ENCODE results near the gene SMURF1. TPM values are rescaled to one million over a fixed set of nuclear protein-coding genes. Genes with fewer than 3 reads are reported as not detected.

Gene SMURF1
- total RNA-seq, 4 donors from 2014 or later = 26.8 to 44.7 (median 31.5) TPM

DNA sequence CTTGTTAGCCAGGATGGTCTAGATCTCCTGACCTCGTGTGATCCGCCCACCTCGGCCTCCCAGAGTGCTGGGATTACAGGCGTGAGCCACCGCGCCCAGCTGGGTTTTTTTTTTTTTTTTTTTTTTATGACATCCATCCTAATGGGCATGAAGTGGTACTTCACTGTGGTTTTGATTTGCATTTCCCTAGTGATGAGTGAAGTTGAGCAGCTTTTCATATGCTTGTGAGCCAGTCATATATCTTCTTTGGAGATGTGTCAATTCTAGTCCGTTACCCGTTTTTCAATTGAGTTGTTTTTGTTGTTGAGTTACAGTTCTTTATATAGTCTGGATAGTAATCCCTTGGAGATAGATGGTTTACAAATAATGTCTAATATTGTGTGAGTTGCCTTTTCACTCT lies 127.7 kb downstream of the SMURF1 start:
- intact Hi-C loops (cut with DNase I; ENCODE audit: low total_unique reads) = no loop called here
- 96% methylated on average over 8 of the region's 8 CpGs for WGBS, 2 donors
- TF ChIP-seq POLR2A (IDR thresholded peaks at IDR 0.05) = no peak
- TF ChIP-seq, protein P1, sequence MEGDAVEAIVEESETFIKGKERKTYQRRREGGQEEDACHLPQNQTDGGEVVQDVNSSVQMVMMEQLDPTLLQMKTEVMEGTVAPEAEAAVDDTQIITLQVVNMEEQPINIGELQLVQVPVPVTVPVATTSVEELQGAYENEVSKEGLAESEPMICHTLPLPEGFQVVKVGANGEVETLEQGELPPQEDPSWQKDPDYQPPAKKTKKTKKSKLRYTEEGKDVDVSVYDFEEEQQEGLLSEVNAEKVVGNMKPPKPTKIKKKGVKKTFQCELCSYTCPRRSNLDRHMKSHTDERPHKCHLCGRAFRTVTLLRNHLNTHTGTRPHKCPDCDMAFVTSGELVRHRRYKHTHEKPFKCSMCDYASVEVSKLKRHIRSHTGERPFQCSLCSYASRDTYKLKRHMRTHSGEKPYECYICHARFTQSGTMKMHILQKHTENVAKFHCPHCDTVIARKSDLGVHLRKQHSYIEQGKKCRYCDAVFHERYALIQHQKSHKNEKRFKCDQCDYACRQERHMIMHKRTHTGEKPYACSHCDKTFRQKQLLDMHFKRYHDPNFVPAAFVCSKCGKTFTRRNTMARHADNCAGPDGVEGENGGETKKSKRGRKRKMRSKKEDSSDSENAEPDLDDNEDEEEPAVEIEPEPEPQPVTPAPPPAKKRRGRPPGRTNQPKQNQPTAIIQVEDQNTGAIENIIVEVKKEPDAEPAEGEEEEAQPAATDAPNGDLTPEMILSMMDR (IDR thresholded peaks at IDR 0.05) = no peak

DNA sequence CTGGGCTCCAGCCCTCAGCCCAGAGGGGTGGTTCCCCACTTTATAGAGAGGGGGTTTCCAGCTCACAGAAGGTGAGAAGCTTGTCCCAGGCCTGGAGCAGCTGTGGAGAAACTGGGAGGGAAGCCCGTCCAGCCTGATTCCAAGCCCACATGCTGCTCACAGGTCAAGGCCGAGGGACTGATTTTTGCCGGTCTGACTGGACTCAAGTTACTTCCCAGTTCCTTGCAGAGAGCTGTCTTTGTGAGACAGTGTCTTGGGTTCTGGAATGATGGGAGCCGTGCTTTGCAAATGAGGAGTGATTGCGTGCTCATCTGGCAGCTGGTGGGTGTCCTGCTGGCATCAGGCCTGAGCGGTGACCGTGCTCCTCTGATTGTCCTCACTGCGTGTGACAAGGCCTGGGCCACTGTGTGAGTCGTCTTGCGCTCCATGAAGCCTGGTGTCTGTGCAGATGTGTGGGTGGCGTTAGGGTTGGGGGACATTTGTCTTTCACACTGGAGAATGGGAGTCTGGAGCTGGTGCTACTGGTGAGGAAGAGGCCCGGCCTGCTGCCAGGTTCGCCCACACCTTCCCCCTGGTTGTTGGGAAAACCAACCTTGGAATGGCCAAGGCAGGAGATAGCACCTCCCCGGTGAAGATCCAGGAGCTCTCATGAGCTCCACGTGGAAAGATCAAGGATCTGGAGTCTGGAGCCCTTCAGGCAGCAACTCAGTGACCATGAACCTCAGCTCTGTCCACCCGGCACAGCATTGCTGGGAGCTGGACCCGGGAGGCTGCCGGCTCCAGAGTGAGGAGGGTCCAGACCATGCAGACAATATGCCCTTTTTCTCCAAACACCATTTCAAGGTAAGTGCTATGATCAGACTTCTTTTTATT lies 129.6 kb downstream of the SMURF1 start:
- peak in 1 of 2 donors; percentile 80 for DNase-seq (ENCODE audit: low spot score in 2 of 2)
- 94% methylated on average over 18 of the region's 18 CpGs for WGBS, 2 donors
- intact Hi-C loops (cut with DNase I; ENCODE audit: low total_unique reads) = no loop called here
- TF ChIP-seq POLR2A (IDR thresholded peaks at IDR 0.05) = no peak
- TF ChIP-seq, protein P1 (IDR thresholded peaks at IDR 0.05) = no peak
- no peak overlapping the region for H3K4me3 ChIP-seq (ENCODE audit: low read depth, poor library complexity, severe bottlenecking)

More for the DNA sequence above, 127.7 kb downstream of the SMURF1 start:
- H3K4me3 ChIP-seq (ENCODE audit: low read depth, poor library complexity, severe bottlenecking) = no peak overlapping the region
- no peak for DNase-seq (ENCODE audit: low spot score in 2 of 2)

DNA sequence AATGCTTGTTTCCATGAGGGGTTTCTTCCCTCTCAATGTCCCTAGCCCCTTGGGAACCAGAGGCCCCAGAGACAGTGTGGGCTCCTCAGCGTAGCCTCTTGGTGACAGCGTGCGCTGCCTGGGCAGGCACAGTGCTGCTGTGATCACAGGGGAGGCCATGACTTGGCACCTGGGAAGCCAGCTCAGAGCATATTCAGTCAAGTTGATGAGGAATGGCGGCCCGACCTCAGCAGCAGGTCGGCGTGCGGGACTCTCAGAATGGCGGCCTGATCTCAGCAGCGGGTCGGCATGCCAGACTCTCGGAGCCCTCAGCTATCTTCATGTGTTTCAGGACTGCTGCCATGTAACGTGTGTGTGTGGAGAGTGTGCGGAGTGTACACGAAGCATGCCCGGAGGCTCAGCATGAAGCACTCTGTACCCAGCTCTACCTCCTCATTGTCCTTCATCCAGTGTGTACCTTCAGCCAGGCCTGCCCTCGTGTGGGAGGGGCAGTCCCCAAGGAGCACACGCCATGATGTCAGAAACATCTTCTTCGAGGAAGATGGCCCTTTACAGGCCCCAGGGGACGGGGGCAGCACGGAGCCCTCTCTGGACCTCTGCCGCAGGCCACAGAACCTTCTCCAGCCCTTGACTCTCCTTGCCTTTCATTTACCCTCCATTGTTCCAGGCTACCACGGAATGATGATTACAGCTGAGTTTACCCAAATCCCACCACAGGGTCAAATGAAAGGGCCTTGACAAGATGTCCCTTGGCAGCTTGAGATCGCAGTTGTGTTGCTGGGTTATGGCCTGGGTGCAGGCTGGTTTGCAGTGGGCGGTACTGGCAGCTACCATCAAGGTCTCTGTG lies 130.4 kb downstream of the SMURF1 start:
- intact Hi-C loops (cut with DNase I; ENCODE audit: low total_unique reads) = no loop called here
- H3K4me3 ChIP-seq (ENCODE audit: low read depth, poor library complexity, severe bottlenecking) = no peak overlapping the region
- DNase-seq (ENCODE audit: low spot score in 2 of 2) = peak in 1 of 2 donors; percentile 59
- WGBS, 2 donors = 92 to 96% methylated on average over 25 of the region's 25 CpGs
- TF ChIP-seq POLR2A (IDR thresholded peaks at IDR 0.05) = no peak
- TF ChIP-seq, protein P1 (IDR thresholded peaks at IDR 0.05) = no peak

DNA sequence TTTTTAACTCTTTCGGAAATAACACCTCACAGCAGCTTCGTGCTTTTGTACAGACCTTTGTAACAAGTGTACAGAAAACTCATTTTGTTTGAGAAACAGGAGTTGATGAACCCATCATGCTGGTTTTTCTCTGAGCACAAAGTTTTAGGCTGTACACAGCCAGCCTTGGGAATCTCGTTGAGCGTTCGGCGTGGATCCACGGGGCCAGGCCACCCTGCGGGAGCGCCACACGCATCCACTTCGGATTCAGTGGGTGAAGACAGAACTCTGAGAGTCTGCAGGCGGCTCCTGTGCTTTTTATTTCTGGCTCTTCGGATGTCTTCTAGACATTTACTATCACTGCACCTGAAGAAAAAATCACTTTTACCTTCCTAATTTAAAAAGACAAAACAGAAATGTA lies 131.2 kb downstream of the SMURF1 start:
- TF ChIP-seq, protein P1 (IDR thresholded peaks at IDR 0.05) = no peak
- TF ChIP-seq POLR2A (IDR thresholded peaks at IDR 0.05) = no peak
- H3K4me3 ChIP-seq (ENCODE audit: low read depth, poor library complexity, severe bottlenecking) = no peak overlapping the region
- DNase-seq (ENCODE audit: low spot score in 2 of 2) = peak in 1 of 2 donors; percentile 31
- intact Hi-C loops (cut with DNase I; ENCODE audit: low total_unique reads) = no loop called here
- 93 to 94% methylated on average over 13 of the region's 13 CpGs for WGBS, 2 donors

DNA sequence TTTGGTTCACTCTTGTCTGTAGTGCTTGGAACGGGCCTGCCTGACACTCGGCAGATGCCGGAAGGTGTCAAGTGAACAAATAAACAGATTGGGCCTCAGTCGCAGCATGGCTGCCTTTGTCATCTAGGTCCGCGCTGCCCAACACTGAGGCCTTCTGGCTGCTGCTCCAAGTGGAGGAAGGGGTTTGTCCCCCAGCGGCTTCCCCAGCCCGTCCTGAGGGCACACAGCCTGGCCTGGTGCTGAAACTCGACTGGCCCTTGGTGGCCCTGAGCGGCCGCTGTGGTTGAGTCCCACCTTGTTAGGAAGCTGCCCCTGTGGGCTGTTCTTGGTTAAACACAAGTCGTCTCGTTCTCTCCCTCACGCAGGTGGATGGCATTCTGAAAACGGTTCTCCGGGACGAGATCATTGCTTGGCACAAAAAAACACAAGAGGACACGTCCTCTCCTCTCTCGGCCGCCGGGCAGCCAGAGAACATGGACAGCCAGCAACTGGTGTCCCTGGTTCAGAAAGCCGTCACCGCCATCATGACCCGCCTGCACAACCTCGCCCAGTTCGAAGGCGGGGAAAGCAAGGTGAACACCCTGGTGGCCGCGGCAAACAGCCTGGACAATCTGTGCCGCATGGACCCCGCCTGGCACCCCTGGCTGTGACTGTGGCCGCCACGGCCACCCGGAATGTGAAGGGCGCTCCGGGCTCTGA lies 132.1 kb downstream of the SMURF1 start:
- intact Hi-C loops (cut with DNase I; ENCODE audit: low total_unique reads) = no loop called here
- WGBS, 2 donors = 95% methylated on average over 36 of the region's 36 CpGs
- peak in 1 of 2 donors; percentile 78 for DNase-seq (ENCODE audit: low spot score in 2 of 2)

More for the DNA sequence above, 132.1 kb downstream of the SMURF1 start:
- TF ChIP-seq POLR2A (IDR thresholded peaks at IDR 0.05) = no peak
- TF ChIP-seq, protein P1 (IDR thresholded peaks at IDR 0.05) = no peak
- H3K4me3 ChIP-seq (ENCODE audit: low read depth, poor library complexity, severe bottlenecking) = no peak overlapping the region
